HG03571 (cell line): Measurements from ENCODE around the gene TRAPPC5.

Source experiments
- ATAC-seq: cut with Tn5 transposase; IDR thresholded peaks from one replicate; pipeline ENCODE4 v1.9.1; 2021; ENCODE audit not compliant: unreplicated experiment

Gene TRAPPC5

GRCh38 chr19:7674010-7675005 is 6.3 kb upstream of the TRAPPC5 start:
- ATAC-seq, result no peak

- no peak for ATAC-seq
These were observed 4.3 kb upstream of the TRAPPC5 start for GRCh38 chr19:7676376-7676775.

- ATAC-seq, result no peak
These were observed 3.8 kb upstream of the TRAPPC5 start, which contains the start of gene MCEMP1 for GRCh38 chr19:7676854-7677253. Gene MCEMP1, plus strand, starts transcription at chr19:7677090. Its CDS starts 31 bp downstream, at chr19:7677121.

- ATAC-seq, result no peak
These were observed 2.8 kb upstream of the TRAPPC5 start for GRCh38 chr19:7677669-7678311.

- ATAC-seq, result no peak
These were observed 1.5 kb upstream of the TRAPPC5 start for GRCh38 chr19:7678971-7679751.

- no peak for ATAC-seq
These were observed 645 bp upstream of the TRAPPC5 start for GRCh38 chr19:7679771-7680605.

- ATAC-seq, result no peak
These were observed 924 bp downstream of the TRAPPC5 start for GRCh38 chr19:7681340-7682174.

- no peak for ATAC-seq
These were observed 1.7 kb downstream of the TRAPPC5 start for GRCh38 chr19:7682175-7682855.

GRCh38 chr19:7685546-7686445 is 5.2 kb downstream of the TRAPPC5 start:
- ATAC-seq, result no peak

GRCh38 chr19:7687177-7687576 is 6.5 kb downstream of the TRAPPC5 start:
- no peak for ATAC-seq

GRCh38 chr19:7689165-7689564 is 8.5 kb downstream of the TRAPPC5 start:
- no peak for ATAC-seq

- ATAC-seq, result no peak
These were observed 10.2 kb downstream of the TRAPPC5 start for GRCh38 chr19:7690779-7691258.

GRCh38 chr19:7691497-7691896 is 10.9 kb downstream of the TRAPPC5 start:
- ATAC-seq, result no peak

GRCh38 chr19:7692417-7693088 is 11.9 kb downstream of the TRAPPC5 start:
- no peak for ATAC-seq

GRCh38 chr19:7694499-7694898 is 13.9 kb downstream of the TRAPPC5 start:
- ATAC-seq, result no peak

- ATAC-seq, result no peak
These were observed 17.2 kb downstream of the TRAPPC5 start for GRCh38 chr19:7697721-7698287.

GRCh38 chr19:7698583-7698982 is 17.9 kb downstream of the TRAPPC5 start:
- no peak for ATAC-seq
